GM21526 (cell line): ENCODE measurements around the gene UBE2J2.

Experiments used
- ATAC-seq: cut with Tn5 transposase; IDR thresholded peaks from one replicate; pipeline ENCODE4 v1.9.1; 2021; ENCODE audit warnings: moderate library complexity; ENCODE audit not compliant: unreplicated experiment, low FRiP score

The UBE2J2 gene

GRCh38 chr1:1296070-1297061, 22.7 kb upstream of the UBE2J2 start:
- no peak for ATAC-seq

- no peak for ATAC-seq
These were observed 21.7 kb upstream of the UBE2J2 start for GRCh38 chr1:1295154-1295923.

- ATAC-seq, result no peak
These were observed 20.7 kb upstream of the UBE2J2 start for GRCh38 chr1:1294250-1294890.

DNA sequence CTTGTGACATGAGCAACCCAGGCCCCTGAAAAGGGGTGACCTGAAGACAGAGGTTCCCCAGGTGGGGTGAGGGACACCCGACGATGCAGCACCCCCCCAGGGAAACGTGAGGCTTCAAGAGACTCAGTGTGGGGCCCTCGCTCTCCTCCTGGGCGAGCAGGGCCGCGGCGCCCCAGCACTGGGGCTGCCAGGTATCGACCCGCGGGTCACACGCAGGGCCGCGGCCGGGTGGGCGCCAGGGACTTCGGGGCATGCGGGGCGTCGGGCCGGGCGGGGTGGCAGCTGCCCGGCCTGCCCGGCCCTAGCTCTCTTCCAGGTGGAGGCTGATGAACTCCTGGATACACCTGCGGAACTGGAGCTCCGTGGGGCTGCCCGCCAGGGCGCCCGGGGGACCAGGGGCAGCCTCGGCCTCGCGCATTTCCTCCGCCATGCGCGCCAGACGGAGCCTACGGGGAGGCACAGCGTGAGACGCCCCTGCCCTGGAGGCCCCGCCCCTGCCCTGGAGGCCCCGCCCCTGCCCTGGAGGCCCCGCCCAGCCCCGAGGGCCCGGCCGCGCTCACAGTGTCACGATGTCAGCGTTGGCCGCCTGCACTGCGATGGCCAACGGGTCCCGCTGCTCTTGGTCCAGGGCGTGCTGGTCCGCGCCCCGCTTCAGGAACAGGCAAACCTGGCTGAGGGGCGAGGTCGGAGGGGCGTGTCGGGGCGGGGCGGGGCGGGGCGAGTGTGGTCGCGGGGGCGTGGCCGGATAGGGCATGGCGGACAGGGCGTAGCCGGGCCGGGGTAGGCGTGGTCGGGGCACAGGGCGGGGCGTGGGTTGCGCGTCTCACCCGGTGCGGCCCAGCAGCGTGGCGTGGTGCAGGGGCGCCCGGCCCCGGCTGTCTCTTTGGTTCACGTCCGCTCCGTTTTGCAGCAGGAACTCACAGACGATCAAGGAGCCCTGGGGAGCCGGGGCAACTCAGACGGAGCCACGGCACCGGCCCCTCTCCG, 19.9 kb upstream of the UBE2J2 start:
- ATAC-seq, result no peak

- no peak for ATAC-seq
These were observed 19.2 kb upstream of the UBE2J2 start for GRCh38 chr1:1292851-1293250.

DNA sequence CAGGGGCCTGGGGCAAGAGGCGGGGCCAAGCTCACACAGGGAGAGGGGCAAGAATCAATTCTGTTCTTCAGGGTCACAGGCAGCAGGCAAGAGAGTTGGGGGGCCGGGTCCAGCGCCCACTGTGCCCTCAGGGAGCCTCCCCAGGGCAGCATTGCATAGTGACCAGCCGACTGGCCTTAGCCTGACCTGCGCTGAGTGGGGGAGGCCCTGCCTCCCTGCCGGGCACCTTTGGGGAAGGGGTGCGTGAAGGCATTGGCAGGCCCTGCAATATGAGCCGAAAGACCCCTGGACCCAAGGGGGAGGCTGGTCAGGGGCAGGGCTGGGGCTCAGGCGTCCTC, 18.8 kb upstream of the UBE2J2 start:
- no peak for ATAC-seq

GRCh38 chr1:1291548-1292441, 18.1 kb upstream of the UBE2J2 start:
- ATAC-seq, result no peak

- ATAC-seq, result no peak
These were observed 17.4 kb upstream of the UBE2J2 start for GRCh38 chr1:1291023-1291528.

DNA sequence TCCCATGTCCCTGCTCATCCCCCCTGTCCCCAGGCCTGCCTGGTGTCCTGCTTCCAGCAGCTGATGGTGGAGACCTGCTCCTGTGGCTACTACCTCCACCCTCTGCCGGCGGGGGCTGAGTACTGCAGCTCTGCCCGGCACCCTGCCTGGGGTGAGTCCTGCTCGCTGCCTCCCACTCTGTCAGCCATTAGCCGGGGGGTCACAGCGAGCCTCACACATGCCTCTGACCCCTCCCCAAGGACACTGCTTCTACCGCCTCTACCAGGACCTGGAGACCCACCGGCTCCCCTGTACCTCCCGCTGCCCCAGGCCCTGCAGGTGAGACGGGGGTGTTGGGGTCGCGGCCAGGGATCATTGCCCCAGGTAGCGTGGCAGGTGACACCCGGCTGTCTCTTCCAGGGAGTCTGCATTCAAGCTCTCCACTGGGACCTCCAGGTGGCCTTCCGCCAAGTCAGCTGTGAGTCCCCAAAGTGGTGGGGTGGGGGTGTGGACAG, 16.6 kb upstream of the UBE2J2 start:
- no peak for ATAC-seq

- no peak for ATAC-seq
These were observed 13.8 kb upstream of the UBE2J2 start for GRCh38 chr1:1287288-1288110.

DNA sequence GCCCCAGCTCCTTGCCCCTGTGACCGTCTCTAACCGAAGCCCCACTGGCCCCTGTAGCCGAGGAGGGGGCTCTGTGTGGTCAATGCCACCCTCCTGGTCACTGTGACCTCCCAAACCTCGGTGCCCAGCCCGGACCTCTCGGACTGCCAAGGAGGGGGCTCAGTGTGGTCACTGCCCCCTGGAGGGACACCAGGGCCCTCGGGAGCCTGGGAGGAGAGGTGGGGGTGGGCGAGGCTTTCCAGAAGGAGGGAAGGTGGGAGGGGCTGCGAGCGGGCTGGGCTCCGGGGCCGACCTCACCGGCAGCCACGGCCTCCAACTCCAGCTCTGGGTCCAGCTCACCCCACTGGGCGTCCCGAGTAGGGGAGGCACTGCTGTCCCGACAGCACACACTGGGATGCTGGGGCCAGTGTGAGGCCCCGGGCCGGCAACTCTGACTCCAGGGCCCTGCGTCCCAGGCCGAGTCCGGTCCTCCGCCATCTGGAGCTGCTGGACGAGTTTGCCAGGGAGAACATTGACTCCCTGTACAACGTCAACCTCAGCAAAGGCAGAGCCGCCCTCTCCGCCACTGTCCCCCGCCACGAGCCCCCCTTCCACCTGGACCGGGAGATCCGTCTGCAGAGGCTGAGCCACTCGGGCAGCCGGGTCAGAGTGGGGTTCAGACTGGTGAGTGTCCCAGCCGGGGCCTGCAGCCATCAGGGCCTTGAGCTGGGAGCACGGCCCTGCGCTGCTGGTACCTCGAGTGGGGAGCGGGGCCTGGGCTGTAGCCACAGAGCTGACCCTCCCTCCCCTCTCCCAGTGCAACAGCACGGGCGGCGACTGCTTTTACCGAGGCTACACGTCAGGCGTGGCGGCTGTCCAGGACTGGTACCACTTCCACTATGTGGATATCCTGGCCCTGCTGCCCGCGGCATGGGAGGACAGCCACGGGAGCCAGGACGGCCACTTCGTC, 12.9 kb upstream of the UBE2J2 start:
- no peak for ATAC-seq

- ATAC-seq, result no peak
These were observed 12.1 kb upstream of the UBE2J2 start for GRCh38 chr1:1285611-1286311.

DNA sequence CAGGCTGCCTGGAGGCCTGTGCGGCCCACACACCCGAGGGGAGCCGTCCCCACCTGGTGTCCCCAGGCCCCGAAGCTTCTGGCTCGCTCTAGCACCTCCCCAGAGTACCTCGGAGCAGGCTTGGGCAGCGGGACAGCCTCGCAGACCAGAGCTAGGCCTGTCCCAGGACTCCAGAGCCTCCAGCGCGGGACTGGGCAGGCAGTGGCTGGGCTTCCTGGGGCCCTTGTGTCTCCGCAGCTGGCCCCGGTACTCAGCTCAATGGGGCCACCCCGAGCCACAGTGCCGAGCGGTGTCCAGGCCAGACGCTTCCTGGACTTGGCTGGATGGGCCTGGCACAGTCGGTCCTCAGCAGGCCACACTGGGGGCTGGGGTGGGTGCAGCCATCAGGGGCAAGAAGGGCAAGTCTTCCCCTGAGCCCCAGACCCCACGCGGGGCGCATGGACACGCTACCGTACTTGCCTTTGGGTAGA, 11.5 kb upstream of the UBE2J2 start:
- no peak for ATAC-seq

DNA sequence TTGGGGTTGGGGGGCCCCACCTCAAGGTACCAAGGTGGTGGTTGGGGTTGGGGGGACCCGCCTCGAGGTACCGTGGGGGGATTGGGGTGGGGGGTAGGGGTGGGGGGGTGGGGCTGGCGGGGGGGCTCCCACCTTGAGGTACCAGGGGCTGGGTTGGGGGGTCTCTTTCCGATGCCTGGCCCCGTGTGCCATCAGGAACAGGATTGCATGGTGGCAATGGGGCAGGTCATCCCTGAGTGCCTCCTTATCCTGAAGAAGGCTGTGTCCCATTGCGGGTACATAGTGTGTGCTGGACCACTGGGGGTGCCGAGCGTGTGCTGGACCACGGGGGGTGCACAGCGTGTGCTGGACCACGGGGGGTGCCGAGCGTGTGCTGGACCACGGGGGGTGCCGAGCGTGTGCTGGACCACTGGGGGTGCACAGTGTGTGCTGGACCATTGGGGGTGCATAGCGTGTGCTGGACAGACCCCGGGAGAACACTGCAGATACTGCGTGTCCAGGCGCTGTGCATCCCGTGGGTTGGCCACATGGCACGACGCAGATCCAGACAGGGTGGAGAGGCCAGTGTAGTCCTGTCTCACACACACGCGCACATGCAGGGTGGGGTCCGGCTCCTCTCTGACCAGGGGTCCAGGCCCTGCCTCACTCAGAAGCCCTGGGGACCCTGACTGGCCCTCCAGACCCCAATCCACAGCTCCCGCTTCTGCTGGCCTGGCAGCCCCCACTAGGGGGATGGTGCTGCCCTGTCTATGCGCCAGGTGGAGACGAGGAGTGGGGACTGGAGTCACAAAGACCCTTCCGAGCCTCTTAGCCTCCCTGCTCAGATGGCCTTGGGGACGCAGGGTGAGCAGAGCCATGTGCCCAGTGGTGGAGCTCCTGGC, 10.8 kb upstream of the UBE2J2 start:
- no peak for ATAC-seq

- ATAC-seq, result no peak
These were observed 10.2 kb upstream of the UBE2J2 start for GRCh38 chr1:1283821-1284220.
